Left ventricle myocardium inferior (tissue), 1 donor: ENCODE results near the gene ZMIZ1. TPM values are rescaled to one million over a fixed set of nuclear protein-coding genes. Genes with fewer than 3 reads are reported as not detected.
A peak's percentile ranks its signal among the peaks of the same experiment; 100 is the strongest.

Source experiments
- DNase-seq: peaks from one replicate; pipeline ENCODE4 v3.0.0-alpha.2; 2020
- H3K27ac ChIP-seq: fragments of 200-600 bp; replicated peaks from 2 replicates; pipeline ENCODE4 v1.8.0; 2021
- H3K27me3 ChIP-seq: fragments of 200-600 bp; 2 replicates; pipeline ENCODE4 v1.8.0; 2021; ENCODE audit warnings: low read depth
- H3K36me3 ChIP-seq: fragments of 200-600 bp; 2 replicates; pipeline ENCODE4 v1.8.0; 2021
- H3K4me1 ChIP-seq: fragments of 200-600 bp; 2 replicates; pipeline ENCODE4 v1.8.0; 2021
- H3K4me3 ChIP-seq: fragments of 200-600 bp; 2 replicates; pipeline ENCODE4 v1.8.0; 2021; ENCODE audit warnings: mild to moderate bottlenecking, moderate library complexity
- H3K9me3 ChIP-seq: fragments of 200-600 bp; replicated peaks from 2 replicates; pipeline ENCODE4 v1.8.0; 2021
- CTCF ChIP-seq: fragments of 200-600 bp; IDR thresholded peaks from 2 replicates; pipeline ENCODE4 v1.8.0; 2021; ENCODE audit warnings: antibody characterized with exemption, mild to moderate bottlenecking, borderline replicate concordance
- intact Hi-C: fragments of 100-400 bp; cut with micrococcal nuclease; formaldehyde crosslinking; loops from one replicate; pipeline ENCODE4 v1.11.0; 2022
- total RNA-seq: library from RNA; stranded (reverse); fragmentation: NEBNext Ultra II Directional; extraction: Animal tissue kit (Norgen Biotek cat#: 25700); gene quantifications from one replicate; pipeline ENCODE4 v1.2.1, GENCODE V29; 2021
- donor health status: DM: no; HTN: yes; CAD: no; lungs with severe emphysema.

ZMIZ1 gene
- total RNA-seq, 1 donor from 2014 or later = 55.9 TPM

DNA sequence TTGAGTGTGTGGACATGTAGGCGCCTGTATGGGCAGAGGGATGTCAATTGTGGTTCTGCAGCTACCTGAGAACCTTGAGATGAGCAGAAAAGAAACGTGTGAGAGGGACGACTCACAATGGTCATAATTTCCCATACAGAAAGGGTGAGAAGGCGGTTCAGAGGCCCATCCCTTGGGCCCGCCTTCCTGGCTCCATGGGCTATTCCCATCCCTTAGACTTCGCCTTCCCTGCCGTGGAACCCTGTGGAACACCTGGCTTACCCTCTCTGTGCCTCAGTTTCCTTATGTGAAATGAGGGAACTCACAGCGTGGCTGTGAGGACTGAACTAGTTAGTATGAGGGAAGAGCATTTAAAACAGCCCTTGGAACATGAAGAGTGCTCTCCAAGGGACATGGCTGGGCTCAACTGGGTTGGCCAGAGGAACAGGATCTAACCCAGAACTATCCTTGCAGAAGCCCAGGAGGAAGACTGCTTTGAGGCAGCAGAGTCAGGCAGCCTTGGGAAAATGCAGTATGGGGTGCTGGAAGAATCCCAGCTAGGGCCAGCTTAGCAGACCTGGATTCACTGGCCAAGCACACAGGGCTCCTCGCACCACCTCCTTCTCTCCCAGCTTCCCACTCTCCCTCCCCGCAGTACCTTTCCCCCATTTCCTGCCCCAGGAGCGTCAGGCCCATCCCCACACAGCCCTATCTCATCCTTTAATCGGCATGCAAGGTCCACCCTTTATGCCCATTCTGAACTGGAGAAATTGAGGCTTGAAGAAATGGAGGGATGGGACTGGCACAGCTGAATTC is 11.1 kb upstream of the ZMIZ1 start:
- Histone ChIP-seq H3K4me1 (peaks cover 13% of the 10 kb centered on the region), H3K27ac (no peak overlapping the region), H3K9me3 (no peaks in the 10 kb centered on the region), H3K36me3 (no peaks in the 10 kb centered on the region), H3K27me3 (no peaks in the 10 kb centered on the region), H3K4me3 (no peak overlapping the region)
- peak; percentile 1 for DNase-seq
- no peak for TF ChIP-seq CTCF
- intact Hi-C loops = no loop called here

- Histone ChIP-seq H3K27ac (no peak overlapping the region), H3K9me3 (no peaks in the 10 kb centered on the region), H3K36me3 (no peaks in the 10 kb centered on the region), H3K4me3 (no peak overlapping the region), H3K4me1 (peaks cover 13% of the 10 kb centered on the region), H3K27me3 (no peaks in the 10 kb centered on the region)
- peak; percentile 9 for DNase-seq
- intact Hi-C loops = no loop called here
- no peak for TF ChIP-seq CTCF
These were observed 9.6 kb upstream of the ZMIZ1 start for GRCh38 chr10:79058899-79059841.

GRCh38 chr10:79059859-79060379 is 8.8 kb upstream of the ZMIZ1 start:
- peaks cover 13% of the 10 kb centered on the region for H3K4me1 ChIP-seq
- no peak overlapping the region for H3K27ac ChIP-seq
- no peak overlapping the region for H3K4me3 ChIP-seq
- TF ChIP-seq CTCF = no peak
- H3K27me3 ChIP-seq = no peaks in the 10 kb centered on the region
- H3K9me3 ChIP-seq = no peaks in the 10 kb centered on the region
- intact Hi-C loops = loop anchor here (10.0 kb wide), 1 partner anchor 75 kb away; no protein-coding TSS in a partner anchor
- H3K36me3 ChIP-seq = no peaks in the 10 kb centered on the region
- DNase-seq = peak; percentile 9

DNA sequence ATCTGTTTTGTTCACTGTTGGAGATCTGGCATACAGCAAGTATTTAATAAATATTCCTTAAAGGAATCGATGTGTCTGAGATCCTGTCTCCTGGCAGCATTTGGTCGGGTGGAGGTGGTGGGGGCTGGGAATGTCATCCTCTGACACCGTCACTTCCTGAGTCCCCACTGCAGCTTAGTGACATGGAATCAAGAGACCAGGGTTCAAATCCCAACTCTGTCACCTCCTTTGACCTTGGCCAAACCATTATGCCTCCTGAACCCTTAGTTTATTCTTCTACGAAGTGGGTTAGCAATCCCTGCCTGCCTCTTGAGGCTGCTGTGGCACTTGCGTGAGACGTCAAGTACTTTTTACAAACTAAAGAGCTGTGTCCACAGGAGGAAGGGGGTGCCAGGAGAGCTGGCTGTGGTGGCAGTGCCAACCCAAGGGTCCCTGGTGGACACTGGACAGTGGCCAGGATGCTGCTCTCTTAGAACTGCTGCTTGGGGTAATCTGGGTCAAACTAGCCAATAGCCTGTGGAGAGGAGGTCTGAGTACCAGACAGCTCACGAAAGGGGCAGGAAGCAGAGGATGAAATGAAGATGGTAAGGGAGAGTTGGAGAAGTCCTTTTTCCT is 8.0 kb upstream of the ZMIZ1 start:
- peak; percentile 2 for DNase-seq
- intact Hi-C loops = loop anchor here (10.0 kb wide), 1 partner anchor 76 kb away; no protein-coding TSS in a partner anchor
- no peaks in the 10 kb centered on the region for H3K36me3 ChIP-seq
- peaks cover 13% of the 10 kb centered on the region for H3K4me1 ChIP-seq
- H3K27me3 ChIP-seq = no peaks in the 10 kb centered on the region
- H3K27ac ChIP-seq = no peak overlapping the region
- no peaks in the 10 kb centered on the region for H3K9me3 ChIP-seq
- TF ChIP-seq CTCF = no peak
- H3K4me3 ChIP-seq = no peak overlapping the region
